ENCODE data around the gene HK2.

DNA sequence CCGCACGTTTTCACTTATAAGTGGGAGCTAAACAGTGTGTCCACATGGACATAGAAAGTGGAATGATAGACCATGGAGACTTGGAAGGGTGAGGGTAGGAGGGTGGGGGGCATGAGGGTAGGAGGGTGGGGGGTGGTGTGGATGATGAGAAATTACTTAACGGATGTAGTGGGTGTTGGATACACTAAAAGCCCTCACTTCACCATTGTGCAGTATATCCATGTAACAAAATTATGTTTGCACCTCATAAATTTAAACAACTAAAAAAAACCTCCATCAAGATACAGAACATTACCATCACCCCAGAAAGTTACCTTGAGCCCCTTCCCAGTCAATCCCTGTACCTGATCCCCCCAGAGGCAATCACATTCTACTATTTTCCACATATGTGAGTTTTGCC, 26.2 kb downstream of the HK2 start:
- no peak for TF ChIP-seq CTCF (IDR thresholded peaks at IDR 0.05)
- TF ChIP-seq POLR2A (IDR thresholded peaks at IDR 0.05), result no peak
